Liver (tissue), 9 donors: ENCODE data around the gene PHTF1. TPM values are rescaled to one million over a fixed set of nuclear protein-coding genes. Genes with fewer than 3 reads are reported as not detected.

Experiments
- DNase-seq: peaks from one replicate; pipeline ENCODE4 v3.0.0-alpha.2; 2017; ENCODE audit warnings: low spot score
- H3K27ac ChIP-seq, 2 donors: one replicate each; pipeline ENCODE4 v1.7.0; 2013; ENCODE audit warnings: inconsistent platforms in 2 of 2, low read length in 2 of 2, control low read depth in 1 of 2, low read depth in 1 of 2, mild to moderate bottlenecking in 1 of 2
- H3K27me3 ChIP-seq, 4 donors: one replicate each; pipeline versions ENCODE4 v1.6.1 to v1.7.0; 2013; ENCODE audit warnings: low read length in 3 of 4, inconsistent platforms in 1 of 4, mild to moderate bottlenecking in 1 of 4, moderate library complexity in 1 of 4; ENCODE audit not compliant: control insufficient read depth in 4 of 4, insufficient read depth in 4 of 4
- H3K36me3 ChIP-seq, 4 donors: one replicate each; pipeline versions ENCODE4 v1.6.1 to v1.7.0; 2013; ENCODE audit warnings: low read length in 3 of 4, mild to moderate bottlenecking in 3 of 4, low read depth in 1 of 4, moderate library complexity in 1 of 4; ENCODE audit not compliant: control insufficient read depth in 4 of 4, insufficient read depth in 3 of 4
- H3K4me1 ChIP-seq, 4 donors: one replicate each; pipeline versions ENCODE4 v1.6.1 to v1.7.0; 2013; ENCODE audit warnings: low read length in 3 of 4, mild to moderate bottlenecking in 3 of 4, moderate library complexity in 1 of 4; ENCODE audit not compliant: control insufficient read depth in 4 of 4, insufficient read depth in 4 of 4
- H3K4me3 ChIP-seq, 3 donors: one replicate each; pipeline versions ENCODE4 v1.6.1 to v1.7.0; 2013; ENCODE audit warnings: low read length in 3 of 3, control low read depth in 1 of 3, low read depth in 1 of 3, mild to moderate bottlenecking in 1 of 3
- H3K9ac ChIP-seq, 2 donors: one replicate each; pipeline ENCODE4 v1.7.0; 2013; ENCODE audit warnings: low read length in 2 of 2, mild to moderate bottlenecking in 2 of 2, moderate library complexity in 2 of 2, control low read depth in 1 of 2, low read depth in 1 of 2
- H3K9me3 ChIP-seq, 4 donors: one replicate each; pipeline versions ENCODE4 v1.6.1 to v1.7.0; 2013; ENCODE audit warnings: low read length in 3 of 4; ENCODE audit not compliant: control insufficient read depth in 4 of 4
- EGR1 ChIP-seq, 2 donors: IDR thresholded peaks; 2 replicates each; pipeline ENCODE4 v1.6.1; 2016 to 2018; ENCODE audit warnings: antibody characterized with exemption in 2 of 2, low read depth in 2 of 2
- FOXA2 ChIP-seq: IDR thresholded peaks from 2 replicates; pipeline ENCODE4 v1.6.1; 2016; ENCODE audit warnings: antibody characterized with exemption
- GABPA ChIP-seq, 2 donors: IDR thresholded peaks in 1 of 2; conservative IDR thresholded peaks in 1 of 2; 2 replicates each; pipeline ENCODE4 v1.6.1; 2016; ENCODE audit warnings: antibody characterized with exemption in 2 of 2, mild to moderate bottlenecking in 1 of 2, moderate library complexity in 1 of 2
- HNF4A ChIP-seq, 2 donors: conservative IDR thresholded peaks; 2 replicates each; pipeline ENCODE4 v1.6.1; 2016; ENCODE audit warnings: antibody characterized with exemption in 2 of 2, mild to moderate bottlenecking in 2 of 2
- HNF4G ChIP-seq: IDR thresholded peaks from 2 replicates; pipeline ENCODE4 v1.6.1; 2016; ENCODE audit warnings: antibody characterized with exemption
- JUND ChIP-seq, 2 donors: IDR thresholded peaks; 2 replicates each; pipeline ENCODE4 v1.6.1; 2016; ENCODE audit warnings: antibody characterized with exemption in 2 of 2
- NR2F2 ChIP-seq: IDR thresholded peaks from 2 replicates; pipeline ENCODE4 v1.6.1; 2016; ENCODE audit warnings: antibody characterized with exemption
- RAD21 ChIP-seq, 2 donors: IDR thresholded peaks; 2 replicates each; pipeline ENCODE4 v1.6.1; 2016; ENCODE audit warnings: antibody characterized with exemption in 2 of 2, mild to moderate bottlenecking in 2 of 2
- RXRA ChIP-seq, 2 donors: IDR thresholded peaks; 2 replicates each; pipeline ENCODE4 v1.6.1; 2017 to 2018; ENCODE audit warnings: antibody characterized with exemption in 2 of 2, mild to moderate bottlenecking in 1 of 2
- SP1 ChIP-seq: IDR thresholded peaks from 2 replicates; pipeline ENCODE4 v1.6.1; 2018; ENCODE audit warnings: antibody characterized with exemption, mild to moderate bottlenecking
- TAF1 ChIP-seq: conservative IDR thresholded peaks from 2 replicates; pipeline ENCODE4 v1.6.1; 2016; ENCODE audit warnings: antibody characterized with exemption, mild to moderate bottlenecking
- YY1 ChIP-seq: IDR thresholded peaks from 2 replicates; pipeline ENCODE4 v1.6.1; 2016; ENCODE audit warnings: antibody characterized with exemption, mild to moderate bottlenecking
- WGBS: extraction: QIAGEN DNeasy Blood & Tissue Kit; methylation state at CpG from one replicate; pipeline ENCODE4 v1.1.7; 2013; 5-methylcytosine and 5-hydroxymethylcytosine counted together
- polyA plus RNA-seq, 2 donors: library from polyadenylated mRNA; stranded (reverse) in 1 of 2; unstranded in 1 of 2; fragments of 200-250 nt in 1 of 2; fragments of >200 nt in 1 of 2; fragmentation: Nextera tagmentation in 1 of 2; extraction: Ambion mirVana in 1 of 2; gene quantifications; one replicate each; pipeline versions ENCODE4 v1.2.1 to v1.2.3, GENCODE V29; 2013 to 2015
- total RNA-seq, 2 donors: library from RNA; depleted of rRNA; stranded (reverse); fragments of >200 nt; gene quantifications; one replicate each; pipeline ENCODE4 v1.2.3, GENCODE V29; 2014
- TF ChIP-seq, protein P1 (sequence below): IDR thresholded peaks from 2 replicates; pipeline ENCODE4 v1.6.1; 2016; ENCODE audit warnings: antibody characterized with exemption, mild to moderate bottlenecking
- TF ChIP-seq, protein P2 (sequence below): fragments of 150-350 bp; IDR thresholded peaks from 2 replicates; pipeline ENCODE4 v1.5.1; 2017; ENCODE audit warnings: improper control_type of control experiment, low read depth, low read length; ENCODE audit not compliant: missing input control
- TF ChIP-seq, protein P3 (sequence below): IDR thresholded peaks from 2 replicates; pipeline ENCODE4 v1.6.1; 2016; ENCODE audit warnings: antibody characterized with exemption
- TF ChIP-seq, protein P4 (sequence below): IDR thresholded peaks from 2 replicates; pipeline ENCODE4 v1.6.1; 2016; ENCODE audit warnings: antibody characterized with exemption
- donor health status: healthy.
- donor health status: healthy.
- donor health status: healthy.
- donor health status: healthy.
- donor health status: healthy.

Gene PHTF1
- total and polyA plus RNA-seq, 4 donors = 3.2 to 14.0 (median 7.3) TPM

DNA sequence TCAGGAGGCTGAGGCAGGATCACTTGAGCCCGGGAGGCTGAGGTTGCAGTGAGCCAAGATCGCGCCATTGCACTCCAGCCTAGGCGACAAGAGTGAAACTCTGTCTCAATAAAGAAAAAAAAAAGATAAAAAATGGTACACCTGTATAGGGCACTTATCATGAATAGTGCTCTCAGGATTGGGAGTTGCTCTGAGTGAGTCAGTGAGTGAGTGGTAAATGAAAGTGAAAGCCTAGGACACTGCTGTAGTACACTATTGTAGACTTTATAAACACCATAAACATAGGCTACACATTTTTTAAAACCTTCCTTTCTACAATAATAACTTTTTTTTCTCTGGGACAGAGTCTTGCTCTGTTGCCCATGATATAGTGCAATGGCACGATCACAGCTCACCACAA lies 16.8 kb downstream of the PHTF1 start:
- H3K27ac ChIP-seq = no peak overlapping the region
- H3K4me3 ChIP-seq = no peak overlapping the region
- no peaks in the 10 kb centered on the region for H3K27me3 ChIP-seq
- no peak overlapping the region for H3K9ac ChIP-seq
- WGBS = 96% methylated on average over 5 of the region's 5 CpGs
- H3K4me1 ChIP-seq = peaks cover 4 to 13% (median 7%) of the 10 kb centered on the region in 4 donors
- no peak for DNase-seq
- H3K9me3 ChIP-seq = no peaks in the 10 kb centered on the region
- TF ChIP-seq TAF1 = no peak
- no peak for TF ChIP-seq HNF4A (conservative IDR thresholded peaks at IDR 0.05)
- no peak for TF ChIP-seq FOXA2
- peaks cover 0 to 6% (median 3%) of the 10 kb centered on the region in 4 donors for H3K36me3 ChIP-seq

DNA sequence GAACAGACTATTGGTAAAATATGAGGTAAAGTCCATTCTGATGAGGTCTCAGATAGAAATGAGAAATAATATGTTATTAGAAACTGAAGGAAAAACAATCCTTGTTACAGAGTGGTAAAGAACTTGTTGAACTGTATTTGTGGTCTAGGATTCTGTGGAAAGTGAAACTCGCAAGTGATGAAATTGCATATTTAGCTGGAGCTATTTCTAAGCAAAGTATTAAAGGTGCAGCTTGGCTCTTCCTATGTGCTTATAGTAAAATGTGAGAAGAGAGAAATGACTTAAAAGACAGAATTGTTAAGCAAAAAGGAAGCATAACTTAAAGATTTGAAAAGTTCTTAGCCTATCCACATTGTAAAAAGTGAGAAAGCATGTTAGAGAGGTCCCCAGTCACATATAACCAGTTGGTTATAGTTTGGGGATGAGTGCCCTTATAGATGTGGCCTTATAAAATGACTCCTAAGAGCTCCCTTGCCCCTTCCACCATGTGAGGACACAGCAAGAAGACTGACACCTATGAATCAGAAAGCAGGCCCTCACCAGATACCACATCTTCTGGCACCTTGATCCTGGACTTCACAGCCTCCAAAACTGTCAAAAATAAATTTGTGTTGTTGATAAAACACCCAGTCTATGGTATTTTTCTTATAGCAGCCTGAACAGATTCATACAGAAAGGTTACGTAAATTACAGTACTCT lies 24.8 kb downstream of the PHTF1 start:
- TF ChIP-seq SP1 (no peak), RAD21 (IDR thresholded peaks at IDR 0.05) (no peak), RXRA (IDR thresholded peaks at IDR 0.05) (no peak), EGR1 (IDR thresholded peaks at IDR 0.05; ENCODE audit: low read depth in 2 of 2) (no peak), HNF4G (no peak), HNF4A (conservative IDR thresholded peaks at IDR 0.05) (no peak), FOXA2 (no peak), NR2F2 (no peak), YY1 (no peak), TAF1 (no peak), JUND (IDR thresholded peaks at IDR 0.05) (no peak), GABPA (IDR thresholded peaks at IDR 0.05 in 1 of 2, conservative IDR thresholded peaks at IDR 0.05 in 1 of 2) (no peak)
- TF ChIP-seq, protein P1, sequence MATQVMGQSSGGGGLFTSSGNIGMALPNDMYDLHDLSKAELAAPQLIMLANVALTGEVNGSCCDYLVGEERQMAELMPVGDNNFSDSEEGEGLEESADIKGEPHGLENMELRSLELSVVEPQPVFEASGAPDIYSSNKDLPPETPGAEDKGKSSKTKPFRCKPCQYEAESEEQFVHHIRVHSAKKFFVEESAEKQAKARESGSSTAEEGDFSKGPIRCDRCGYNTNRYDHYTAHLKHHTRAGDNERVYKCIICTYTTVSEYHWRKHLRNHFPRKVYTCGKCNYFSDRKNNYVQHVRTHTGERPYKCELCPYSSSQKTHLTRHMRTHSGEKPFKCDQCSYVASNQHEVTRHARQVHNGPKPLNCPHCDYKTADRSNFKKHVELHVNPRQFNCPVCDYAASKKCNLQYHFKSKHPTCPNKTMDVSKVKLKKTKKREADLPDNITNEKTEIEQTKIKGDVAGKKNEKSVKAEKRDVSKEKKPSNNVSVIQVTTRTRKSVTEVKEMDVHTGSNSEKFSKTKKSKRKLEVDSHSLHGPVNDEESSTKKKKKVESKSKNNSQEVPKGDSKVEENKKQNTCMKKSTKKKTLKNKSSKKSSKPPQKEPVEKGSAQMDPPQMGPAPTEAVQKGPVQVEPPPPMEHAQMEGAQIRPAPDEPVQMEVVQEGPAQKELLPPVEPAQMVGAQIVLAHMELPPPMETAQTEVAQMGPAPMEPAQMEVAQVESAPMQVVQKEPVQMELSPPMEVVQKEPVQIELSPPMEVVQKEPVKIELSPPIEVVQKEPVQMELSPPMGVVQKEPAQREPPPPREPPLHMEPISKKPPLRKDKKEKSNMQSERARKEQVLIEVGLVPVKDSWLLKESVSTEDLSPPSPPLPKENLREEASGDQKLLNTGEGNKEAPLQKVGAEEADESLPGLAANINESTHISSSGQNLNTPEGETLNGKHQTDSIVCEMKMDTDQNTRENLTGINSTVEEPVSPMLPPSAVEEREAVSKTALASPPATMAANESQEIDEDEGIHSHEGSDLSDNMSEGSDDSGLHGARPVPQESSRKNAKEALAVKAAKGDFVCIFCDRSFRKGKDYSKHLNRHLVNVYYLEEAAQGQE = no peak
- TF ChIP-seq, protein P2, sequence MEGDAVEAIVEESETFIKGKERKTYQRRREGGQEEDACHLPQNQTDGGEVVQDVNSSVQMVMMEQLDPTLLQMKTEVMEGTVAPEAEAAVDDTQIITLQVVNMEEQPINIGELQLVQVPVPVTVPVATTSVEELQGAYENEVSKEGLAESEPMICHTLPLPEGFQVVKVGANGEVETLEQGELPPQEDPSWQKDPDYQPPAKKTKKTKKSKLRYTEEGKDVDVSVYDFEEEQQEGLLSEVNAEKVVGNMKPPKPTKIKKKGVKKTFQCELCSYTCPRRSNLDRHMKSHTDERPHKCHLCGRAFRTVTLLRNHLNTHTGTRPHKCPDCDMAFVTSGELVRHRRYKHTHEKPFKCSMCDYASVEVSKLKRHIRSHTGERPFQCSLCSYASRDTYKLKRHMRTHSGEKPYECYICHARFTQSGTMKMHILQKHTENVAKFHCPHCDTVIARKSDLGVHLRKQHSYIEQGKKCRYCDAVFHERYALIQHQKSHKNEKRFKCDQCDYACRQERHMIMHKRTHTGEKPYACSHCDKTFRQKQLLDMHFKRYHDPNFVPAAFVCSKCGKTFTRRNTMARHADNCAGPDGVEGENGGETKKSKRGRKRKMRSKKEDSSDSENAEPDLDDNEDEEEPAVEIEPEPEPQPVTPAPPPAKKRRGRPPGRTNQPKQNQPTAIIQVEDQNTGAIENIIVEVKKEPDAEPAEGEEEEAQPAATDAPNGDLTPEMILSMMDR = no peak
- TF ChIP-seq, protein P3, sequence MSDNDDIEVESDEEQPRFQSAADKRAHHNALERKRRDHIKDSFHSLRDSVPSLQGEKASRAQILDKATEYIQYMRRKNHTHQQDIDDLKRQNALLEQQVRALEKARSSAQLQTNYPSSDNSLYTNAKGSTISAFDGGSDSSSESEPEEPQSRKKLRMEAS = no peak
- TF ChIP-seq, protein P4, sequence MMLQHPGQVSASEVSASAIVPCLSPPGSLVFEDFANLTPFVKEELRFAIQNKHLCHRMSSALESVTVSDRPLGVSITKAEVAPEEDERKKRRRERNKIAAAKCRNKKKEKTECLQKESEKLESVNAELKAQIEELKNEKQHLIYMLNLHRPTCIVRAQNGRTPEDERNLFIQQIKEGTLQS = no peak
- no peak for DNase-seq
- H3K27me3 ChIP-seq = no peaks in the 10 kb centered on the region
- H3K4me3 ChIP-seq = no peak overlapping the region
- H3K9ac ChIP-seq = no peak overlapping the region
- H3K4me1 ChIP-seq = no peaks in the 10 kb centered on the region
- H3K27ac ChIP-seq = no peak overlapping the region
- 97% methylated on average over 2 of the region's 2 CpGs for WGBS
- H3K36me3 ChIP-seq = peaks cover 0 to 14% (median 5%) of the 10 kb centered on the region in 4 donors
- H3K9me3 ChIP-seq = no peaks in the 10 kb centered on the region
